Measurements from ENCODE around the gene UVSSA. TPM values are rescaled to one million over a fixed set of nuclear protein-coding genes. Genes with fewer than 3 reads are reported as not detected.

The UVSSA gene
- polyA plus RNA-seq, 1 of the 3 experiments (the other 2 are of a cell fraction), result 14.9 TPM

- no peak for TF ChIP-seq POLR2AphosphoS5 (IDR thresholded peaks at IDR 0.05; ENCODE audit: low read depth, low read length)
Observed at GRCh38 chr4:1368421-1369090, 21.5 kb downstream of the UVSSA start (continued).

- no peak overlapping the region for H3K9ac ChIP-seq
- peaks cover 9 to 45% of the 10 kb centered on the region in 2 experiments for H3K36me3 ChIP-seq (replicated peaks in 1 of 2; ENCODE audit: control insufficient read depth in 1 of 2, insufficient read depth in 2 of 2, low read length in 1 of 2)
- no peak overlapping the region for H3K27ac ChIP-seq (ENCODE audit: low read depth in 2 of 2, low read length in 1 of 2)
- H3K9me2 ChIP-seq, result no peaks in the 10 kb centered on the region
- ChIA-PET CTCF (interaction anchor here (0.8 to 3.9 kb wide), 4 partner anchors 13 to 144 kb away, joined by 3 to 18 read pairs (median 4); partner anchors contain the start of gene MAEA), POLR2A (no interaction called here)
- no peaks in the 10 kb centered on the region for H3K27me3 ChIP-seq (ENCODE audit: insufficient read depth)
- H3F3A ChIP-seq (replicated peaks; ENCODE audit: insufficient read depth), result no peaks in the 10 kb centered on the region
- no peak overlapping the region for H3K4me3 ChIP-seq (ENCODE audit: low read depth in 2 of 2, low read length in 1 of 2)
- no peaks in the 10 kb centered on the region for H3K4me1 ChIP-seq (ENCODE audit: control insufficient read depth in 1 of 2, insufficient read depth in 2 of 2, low read depth in 1 of 2, low read length in 1 of 2)
- no peak for TF ChIP-seq SMC3 (IDR thresholded peaks at IDR 0.05; ENCODE audit: low read depth, low read length)
- no peak overlapping the region for H2AFZ ChIP-seq (ENCODE audit: low read depth)
- no peaks in the 10 kb centered on the region for H3K9me3 ChIP-seq
- DNase-seq, result no peak
- WGBS (ENCODE audit: low lambda C conversion rate), result 93% methylated on average over 17 of the region's 18 CpGs
- no peaks in the 10 kb centered on the region for H3K79me2 ChIP-seq (ENCODE audit: insufficient read depth)
- H4K20me1 ChIP-seq (ENCODE audit: insufficient read depth), result no peaks in the 10 kb centered on the region
- no peak overlapping the region for H3K4me2 ChIP-seq
Observed at GRCh38 chr4:1369091-1369450, 22.1 kb downstream of the UVSSA start.

GRCh38 chr4:1369479-1370079 is 22.6 kb downstream of the UVSSA start:
- H3K9me3 ChIP-seq, result no peaks in the 10 kb centered on the region
- H3F3A ChIP-seq (replicated peaks; ENCODE audit: insufficient read depth), result no peaks in the 10 kb centered on the region
- DNase-seq, result no peak
- no peaks in the 10 kb centered on the region for H3K4me1 ChIP-seq (ENCODE audit: control insufficient read depth in 1 of 2, insufficient read depth in 2 of 2, low read depth in 1 of 2, low read length in 1 of 2)
- no peak overlapping the region for H3K4me3 ChIP-seq (ENCODE audit: low read depth in 2 of 2, low read length in 1 of 2)
- H2AFZ ChIP-seq (ENCODE audit: low read depth), result no peak overlapping the region
- H3K27me3 ChIP-seq (ENCODE audit: insufficient read depth), result no peaks in the 10 kb centered on the region
- peaks cover 9 to 45% of the 10 kb centered on the region in 2 experiments for H3K36me3 ChIP-seq (replicated peaks in 1 of 2; ENCODE audit: control insufficient read depth in 1 of 2, insufficient read depth in 2 of 2, low read length in 1 of 2)
- 96% methylated on average over 22 of the region's 22 CpGs for WGBS (ENCODE audit: low lambda C conversion rate)
- no peak overlapping the region for H3K27ac ChIP-seq (ENCODE audit: low read depth in 2 of 2, low read length in 1 of 2)
- POLR2A ChIA-PET, result no interaction called here
- no peaks in the 10 kb centered on the region for H3K79me2 ChIP-seq (ENCODE audit: insufficient read depth)
- CTCF ChIA-PET, result interaction anchor here (0.8 to 3.9 kb wide), 4 partner anchors 13 to 260 kb away, joined by 3 to 18 read pairs (median 4); partner anchors contain the start of gene MAEA
- H4K20me1 ChIP-seq (ENCODE audit: insufficient read depth), result no peaks in the 10 kb centered on the region
- H3K9ac ChIP-seq, result no peak overlapping the region
- H3K9me2 ChIP-seq, result no peaks in the 10 kb centered on the region
- TF ChIP-seq RCOR1 (IDR thresholded peaks at IDR 0.05; ENCODE audit: low read length) (no peak), TCF12 (IDR thresholded peaks at IDR 0.05) (no peak), RXRA (IDR thresholded peaks at IDR 0.05; ENCODE audit: borderline replicate concordance, low read depth) (no peak), FOSL2 (IDR thresholded peaks at IDR 0.05; ENCODE audit: borderline replicate concordance, low read depth) (no peak), USF2 (IDR thresholded peaks at IDR 0.05; ENCODE audit: borderline replicate concordance, low read depth, low read length) (no peak), YY1 (IDR thresholded peaks at IDR 0.05; ENCODE audit: low read depth) (no peak), SMC3 (IDR thresholded peaks at IDR 0.05; ENCODE audit: low read depth, low read length) (no peak), EP300 (IDR thresholded peaks at IDR 0.05; ENCODE audit: borderline replicate concordance in 1 of 2, low read depth in 1 of 2, low read length in 1 of 2) (no peak), MAX (IDR thresholded peaks at IDR 0.05; ENCODE audit: low read depth) (no peak), EZH2phosphoT487 (IDR thresholded peaks at IDR 0.05; ENCODE audit: borderline replicate concordance, low read depth) (no peak), SIN3A (IDR thresholded peaks at IDR 0.05; ENCODE audit: borderline replicate concordance, low read depth, low read length) (no peak), CHD2 (IDR thresholded peaks at IDR 0.05; ENCODE audit: low read length, partially characterized antibody) (no peak), PBX3 (IDR thresholded peaks at IDR 0.05) (no peak), RFX5 (IDR thresholded peaks at IDR 0.05; ENCODE audit: low read length) (no peak)
- H3K4me2 ChIP-seq, result no peak overlapping the region

All from SK-N-SH (cell line).